ENCODE measurements around the gene FRMPD4. TPM values are rescaled to one million over a fixed set of nuclear protein-coding genes. Genes with fewer than 3 reads are reported as not detected.
A peak's percentile ranks its signal among the peaks of the same experiment; 100 is the strongest.

FRMPD4 gene
- under 1 TPM; 0.17 to 0.83 (median 0.46) TPM for total RNA-seq

- peak within 1 kb of the TSS; percentile 35 to 49 (median 38) for H3K4me3 ChIP-seq
- intact Hi-C loops (cut with DNase I) = no loop called here
Measured at GRCh38 chrX:12138361-12139313, at the start of gene FRMPD4. FRMPD4 (plus strand) TSS chrX:12138473; CDS start chrX:12138972, 499 bp downstream.

GRCh38 chrX:12089740-12090139 lies 48.5 kb upstream of the FRMPD4 start:
- intact Hi-C loops (cut with DNase I) = loop anchor here (10.0 kb wide), 1 partner anchor 615 kb away; no protein-coding TSS in a partner anchor
- DNase-seq (ENCODE audit: extremely low spot score) = no peak
- TF ChIP-seq CTCF (IDR thresholded peaks at IDR 0.05) = no peak
- TF ChIP-seq POLR2A (IDR thresholded peaks at IDR 0.05; ENCODE audit: low read depth) = no peak
- TF ChIP-seq EP300 (IDR thresholded peaks at IDR 0.05) = no peak
- no peak for TF ChIP-seq POLR2AphosphoS5 (IDR thresholded peaks at IDR 0.05)
- 68% methylated on average over 1 of the region's 1 CpG for WGBS
- Histone ChIP-seq H3K36me3 (no peaks in the 10 kb centered on the region), H3K4me3 (no peak overlapping the region), H3K27ac (replicated peaks in 1 of 4) (no peak overlapping the region), H3K4me1 (no peaks in the 10 kb centered on the region), H3K27me3 (no peaks in the 10 kb centered on the region), H3K9me3 (peaks cover 0 to 5% (median 0%) of the 10 kb centered on the region in 4 donors)

More at GRCh38 chrX:12138361-12139313, at the start of gene FRMPD4:
- H3K27ac ChIP-seq (replicated peaks in 1 of 4) = no peak within 1 kb of the TSS
- no peaks in the 10 kb centered on the region for H3K9me3 ChIP-seq
- DNase-seq (ENCODE audit: extremely low spot score) = no peak
- peaks cover 0 to 12% (median 7%) of the 10 kb centered on the region in 4 donors for H3K4me1 ChIP-seq
- no peak for TF ChIP-seq POLR2AphosphoS5 (IDR thresholded peaks at IDR 0.05)
- peak in 1 of 3 experiments; percentile 12 for TF ChIP-seq CTCF (IDR thresholded peaks at IDR 0.05)
- peaks cover 0 to 8% (median 4%) of the 10 kb centered on the region in 4 donors for H3K27me3 ChIP-seq
- 27% methylated on average over 19 of the region's 80 CpGs for WGBS
- H3K36me3 ChIP-seq = no peaks in the 10 kb centered on the region

GRCh38 chrX:12113321-12113720 lies 25.0 kb upstream of the FRMPD4 start:
- 81% methylated on average over 2 of the region's 2 CpGs for WGBS
- Histone ChIP-seq H3K9me3 (no peaks in the 10 kb centered on the region), H3K27me3 (no peaks in the 10 kb centered on the region), H3K4me3 (no peak overlapping the region), H3K27ac (replicated peaks in 1 of 4) (no peak overlapping the region), H3K4me1 (no peaks in the 10 kb centered on the region), H3K36me3 (no peaks in the 10 kb centered on the region)
- DNase-seq (ENCODE audit: extremely low spot score) = no peak
- intact Hi-C loops (cut with DNase I) = no loop called here
- TF ChIP-seq POLR2A (IDR thresholded peaks at IDR 0.05; ENCODE audit: low read depth) = no peak
- TF ChIP-seq CTCF (IDR thresholded peaks at IDR 0.05) = no peak
- TF ChIP-seq POLR2AphosphoS5 (IDR thresholded peaks at IDR 0.05) = no peak
- TF ChIP-seq EP300 (IDR thresholded peaks at IDR 0.05) = no peak

- intact Hi-C loops (cut with DNase I) = no loop called here
- TF ChIP-seq EP300 (IDR thresholded peaks at IDR 0.05) (no peak), POLR2AphosphoS5 (IDR thresholded peaks at IDR 0.05) (no peak), POLR2A (IDR thresholded peaks at IDR 0.05; ENCODE audit: low read depth) (no peak), CTCF (IDR thresholded peaks at IDR 0.05) (no peak)
- Histone ChIP-seq H3K4me1 (no peaks in the 10 kb centered on the region), H3K4me3 (no peak overlapping the region), H3K27ac (replicated peaks in 1 of 4) (no peak overlapping the region), H3K36me3 (no peaks in the 10 kb centered on the region), H3K9me3 (no peaks in the 10 kb centered on the region), H3K27me3 (no peaks in the 10 kb centered on the region)
- WGBS = 50% methylated on average over 2 of the region's 2 CpGs
- no peak for DNase-seq (ENCODE audit: extremely low spot score)
Measured at GRCh38 chrX:12115377-12115776, 22.9 kb upstream of the FRMPD4 start.
